MM.1S (cell line): ENCODE results near the gene GUCA1A.

Experiments used
- DNase-seq: peaks from one replicate; pipeline ENCODE4 v3.0.0-alpha.2; 2015
- H2AFZ ChIP-seq: fragments of 300-600 bp; sonication (generic); 2 replicates; pipeline ENCODE4 v1.6.0; 2016; ENCODE audit warnings: antibody characterized with exemption, low read length
- H3F3A ChIP-seq: fragments of 300-600 bp; sonication (generic); 2 replicates; pipeline ENCODE4 v1.6.1; 2016; ENCODE audit warnings: mild to moderate bottlenecking, antibody characterized with exemption, low read length, moderate library complexity, mixed read lengths; ENCODE audit not compliant: insufficient read depth
- H3K27ac ChIP-seq: fragments of 300-600 bp; sonication (generic); 2 replicates; pipeline ENCODE4 v1.5.1; 2016; ENCODE audit warnings: mild to moderate bottlenecking, low read length
- H3K27me3 ChIP-seq: fragments of 300-600 bp; sonication (generic); replicated peaks from 2 replicates; pipeline ENCODE4 v1.6.0; 2016; ENCODE audit warnings: low read length; ENCODE audit not compliant: insufficient read depth
- H3K36me3 ChIP-seq: fragments of 300-600 bp; sonication (generic); replicated peaks from 2 replicates; pipeline ENCODE4 v1.6.1; 2016; ENCODE audit warnings: mild to moderate bottlenecking, low read length, mixed read lengths; ENCODE audit not compliant: insufficient read depth
- H3K4me1 ChIP-seq: fragments of 300-600 bp; sonication (generic); 2 replicates; pipeline ENCODE4 v1.6.1; 2016; ENCODE audit warnings: low read length, mixed read lengths
- H3K4me2 ChIP-seq: fragments of 300-600 bp; sonication (generic); 2 replicates; pipeline ENCODE4 v1.6.0; 2016; ENCODE audit warnings: low read depth, low read length
- H3K4me3 ChIP-seq: fragments of 300-600 bp; sonication (generic); 2 replicates; pipeline ENCODE4 v1.5.1; 2016; ENCODE audit warnings: low read length, mixed read lengths
- H3K79me2 ChIP-seq: fragments of 300-600 bp; sonication (generic); 2 replicates; pipeline ENCODE4 v1.6.1; 2016; ENCODE audit warnings: mixed run types, low read length, mixed read lengths
- H3K9ac ChIP-seq: fragments of 300-600 bp; sonication (generic); 2 replicates; pipeline ENCODE4 v1.6.1; 2016; ENCODE audit warnings: low read length, mixed read lengths
- H3K9me2 ChIP-seq: fragments of 300-600 bp; sonication (generic); replicated peaks from 2 replicates; pipeline ENCODE4 v1.6.1; 2016; ENCODE audit warnings: mild to moderate bottlenecking, low read length, mixed read lengths; ENCODE audit not compliant: insufficient read depth
- H3K9me3 ChIP-seq: fragments of 300-600 bp; sonication (generic); replicated peaks from 2 replicates; pipeline ENCODE4 v1.6.1; 2016; ENCODE audit warnings: mild to moderate bottlenecking, low read length, mixed read lengths; ENCODE audit not compliant: insufficient read depth
- H4K20me1 ChIP-seq: fragments of 300-600 bp; sonication (generic); 2 replicates; pipeline ENCODE4 v1.6.1; 2016; ENCODE audit warnings: mild to moderate bottlenecking, low read length, moderate library complexity, mixed read lengths; ENCODE audit not compliant: insufficient read depth
- CTCF ChIP-seq: fragments of 300-600 bp; sonication (generic); IDR thresholded peaks from 2 replicates; pipeline ENCODE4 v1.5.1; 2016; ENCODE audit warnings: antibody characterized with exemption, low read length, mixed read lengths
- EZH2 ChIP-seq: fragments of 300-600 bp; sonication (generic); optimal IDR thresholded peaks from 2 replicates; pipeline ENCODE3; 2017; ENCODE audit warnings: low read depth, mild to moderate bottlenecking, antibody characterized with exemption, low read length, mixed read lengths
- EZH2phosphoT487 ChIP-seq: fragments of 300-600 bp; sonication (generic); IDR thresholded peaks from 2 replicates; pipeline ENCODE4 v1.6.1; 2018; ENCODE audit warnings: antibody characterized with exemption, low read length

GUCA1A gene

GRCh38 chr6:42142118-42142835 lies 30.9 kb upstream of the GUCA1A start, which contains the start of gene C6orf132:
Gene C6orf132 (minus strand): TSS chr6:42142620. CDS start chr6:42142444, 176 bp downstream.
- Histone ChIP-seq H3K4me1 (no peaks in the 10 kb centered on the region), H3K79me2 (no peaks in the 10 kb centered on the region), H2AFZ (no peak within 1 kb of the TSS), H3K9ac (no peak within 1 kb of the TSS), H3K27ac (no peak within 1 kb of the TSS), H3F3A (no peaks in the 10 kb centered on the region), H3K4me2 (peak within 1 kb of the TSS; percentile 32; the same call in 1 of the 2 replicates), H3K9me3 (no peaks in the 10 kb centered on the region), H3K4me3 (no peak within 1 kb of the TSS), H3K27me3 (peaks cover 19% of the 10 kb centered on the region), H4K20me1 (no peaks in the 10 kb centered on the region), H3K9me2 (no peaks in the 10 kb centered on the region), H3K36me3 (no peaks in the 10 kb centered on the region)
- TF ChIP-seq CTCF, result no peak
- TF ChIP-seq EZH2, result no peak
- no peak for TF ChIP-seq EZH2phosphoT487
- no peak for DNase-seq

GRCh38 chr6:42147138-42147562 lies 26.0 kb upstream of the GUCA1A start:
- Histone ChIP-seq H2AFZ (no peak overlapping the region), H3K36me3 (no peaks in the 10 kb centered on the region), H3K27me3 (peaks cover 8% of the 10 kb centered on the region), H3K9ac (no peak overlapping the region), H3K4me3 (no peak overlapping the region), H3K9me3 (no peaks in the 10 kb centered on the region), H3K4me2 (no peak overlapping the region), H3K27ac (no peak overlapping the region), H3K4me1 (no peaks in the 10 kb centered on the region), H3F3A (no peaks in the 10 kb centered on the region), H3K9me2 (no peaks in the 10 kb centered on the region), H4K20me1 (no peaks in the 10 kb centered on the region), H3K79me2 (no peaks in the 10 kb centered on the region)
- no peak for DNase-seq
- no peak for TF ChIP-seq EZH2
- no peak for TF ChIP-seq EZH2phosphoT487
- TF ChIP-seq CTCF, result no peak

- TF ChIP-seq EZH2, result no peak
- H3K9me2 ChIP-seq, result no peaks in the 10 kb centered on the region
- no peaks in the 10 kb centered on the region for H3F3A ChIP-seq
- no peak overlapping the region for H3K4me3 ChIP-seq
- H3K4me1 ChIP-seq, result no peaks in the 10 kb centered on the region
- H3K27me3 ChIP-seq, result no peaks in the 10 kb centered on the region; the same call in 1 of the 2 replicates
- H3K79me2 ChIP-seq, result no peaks in the 10 kb centered on the region
- H3K4me2 ChIP-seq, result no peak overlapping the region
- no peaks in the 10 kb centered on the region for H4K20me1 ChIP-seq
- no peaks in the 10 kb centered on the region for H3K36me3 ChIP-seq
- H3K9ac ChIP-seq, result no peak overlapping the region
- no peak overlapping the region for H3K27ac ChIP-seq
- no peak for DNase-seq
- no peak overlapping the region for H2AFZ ChIP-seq
- H3K9me3 ChIP-seq, result no peaks in the 10 kb centered on the region
Observed at GRCh38 chr6:42148058-42148457, 25.1 kb upstream of the GUCA1A start.

GRCh38 chr6:42150254-42150653 lies 22.9 kb upstream of the GUCA1A start:
- no peak overlapping the region for H3K9ac ChIP-seq
- no peaks in the 10 kb centered on the region for H4K20me1 ChIP-seq
- H3K27ac ChIP-seq, result no peak overlapping the region
- no peak for DNase-seq
- H3K27me3 ChIP-seq, result no peaks in the 10 kb centered on the region; the same call in 1 of the 2 replicates
- no peaks in the 10 kb centered on the region for H3K79me2 ChIP-seq
- TF ChIP-seq EZH2phosphoT487 (no peak), EZH2 (no peak), CTCF (no peak)
- H3K9me2 ChIP-seq, result no peaks in the 10 kb centered on the region
- H3K36me3 ChIP-seq, result no peaks in the 10 kb centered on the region
- no peak overlapping the region for H2AFZ ChIP-seq
- H3K4me2 ChIP-seq, result no peak overlapping the region
- H3F3A ChIP-seq, result no peaks in the 10 kb centered on the region
- H3K9me3 ChIP-seq, result no peaks in the 10 kb centered on the region
- no peaks in the 10 kb centered on the region for H3K4me1 ChIP-seq
- no peak overlapping the region for H3K4me3 ChIP-seq
